Keratinocyte (primary cell): ENCODE results near the gene PBX4. TPM values are rescaled to one million over a fixed set of nuclear protein-coding genes. Genes with fewer than 3 reads are reported as not detected.

Source experiments
- DNase-seq: peaks from one replicate; pipeline ENCODE4 v3.0.0-alpha.2; 2011; ENCODE audit warnings: low read depth, missing footprints, low spot score
- FAIRE-seq: peaks from 2 replicates; lab custom pipeline; 2011; peaks lifted over from hg19 to GRCh38; lab: Jason Lieb, UNC
- H2AFZ ChIP-seq: 2 replicates; pipeline ENCODE4 v1.6.0; 2012; ENCODE audit warnings: low read length, control low read depth, inconsistent platforms; ENCODE audit not compliant: control insufficient read depth
- H3K27ac ChIP-seq: 2 replicates; pipeline ENCODE4 v1.5.1; 2011; ENCODE audit warnings: low read length; ENCODE audit not compliant: control insufficient read depth, insufficient read depth
- H3K27me3 ChIP-seq: 3 replicates; pipeline ENCODE4 v1.6.0; 2011; ENCODE audit warnings: low read length; ENCODE audit not compliant: control insufficient read depth, insufficient read depth; ENCODE audit errors: extremely low read depth
- H3K36me3 ChIP-seq, 2 experiments: 2 replicates in 1 of 2; 3 replicates in 1 of 2; pipeline ENCODE4 v1.5.1; 2011; ENCODE audit warnings: low read length in 2 of 2, mild to moderate bottlenecking in 1 of 2; ENCODE audit not compliant: control insufficient read depth in 2 of 2, insufficient read depth in 2 of 2; ENCODE audit errors: extremely low read depth in 1 of 2
- H3K4me1 ChIP-seq: 3 replicates; pipeline ENCODE4 v1.5.1; 2011; ENCODE audit warnings: low read length; ENCODE audit not compliant: control insufficient read depth, insufficient read depth; ENCODE audit errors: extremely low read depth
- H3K4me2 ChIP-seq: 3 replicates; pipeline ENCODE4 v1.6.0; 2011; ENCODE audit warnings: low read depth, low read length; ENCODE audit not compliant: control insufficient read depth, insufficient read depth; ENCODE audit errors: extremely low read depth
- H3K4me3 ChIP-seq, 3 experiments: fragments of 200-600 bp in 1 of 3; sonication (generic) in 1 of 3; 2 replicates in 2 of 3; 3 replicates in 1 of 3; pipeline ENCODE4 v1.5.1; 2011 to 2016; ENCODE audit warnings: low read length in 3 of 3, mild to moderate bottlenecking in 3 of 3, control low read depth in 2 of 3, inconsistent platforms in 1 of 3, low read depth in 1 of 3, mixed read lengths in 1 of 3, mixed run types in 1 of 3, moderate library complexity in 1 of 3; ENCODE audit not compliant: control insufficient read depth in 2 of 3, insufficient read depth in 2 of 3; ENCODE audit errors: extremely low read depth in 1 of 3
- H3K79me2 ChIP-seq: 2 replicates; pipeline ENCODE4 v1.6.0; 2012; ENCODE audit warnings: low read length; ENCODE audit not compliant: control insufficient read depth, insufficient read depth
- H3K9ac ChIP-seq: 3 replicates; pipeline ENCODE4 v1.6.0; 2011; ENCODE audit warnings: low read length; ENCODE audit not compliant: control insufficient read depth, insufficient read depth; ENCODE audit errors: extremely low read depth
- H3K9me1 ChIP-seq: 3 replicates; pipeline ENCODE4 v1.6.0; 2011; ENCODE audit warnings: low read length; ENCODE audit not compliant: control insufficient read depth, insufficient read depth; ENCODE audit errors: extremely low read depth
- H3K9me3 ChIP-seq: 2 replicates; pipeline ENCODE4 v1.5.1; 2012; ENCODE audit warnings: low read depth, low read length; ENCODE audit not compliant: control insufficient read depth
- H4K20me1 ChIP-seq: 3 replicates; pipeline ENCODE4 v1.6.0; 2011; ENCODE audit warnings: low read length; ENCODE audit not compliant: control insufficient read depth, insufficient read depth; ENCODE audit errors: extremely low read depth
- CTCF ChIP-seq, 3 experiments: IDR thresholded peaks in 1 of 3; conservative IDR thresholded peaks in 1 of 3; optimal IDR thresholded peaks in 1 of 3; 2 replicates in 2 of 3; 3 replicates in 1 of 3; pipeline versions ENCODE3 to v1.5.1; 2011; ENCODE audit warnings: low read length in 3 of 3, mild to moderate bottlenecking in 3 of 3, moderate library complexity in 2 of 3, control low read depth in 1 of 3, inconsistent platforms in 1 of 3; ENCODE audit not compliant: insufficient read depth in 2 of 3; ENCODE audit errors: extremely low read depth in 1 of 3
- EZH2 ChIP-seq: IDR thresholded peaks from one replicate; pipeline ENCODE4 v1.6.1; 2012; ENCODE audit warnings: inconsistent platforms, mild to moderate bottlenecking, low read length, moderate library complexity
- dilution Hi-C: fragments of 300-500 bp; cut with MboI; formaldehyde crosslinking; loops from one replicate; pipeline ENCODE4 v1.7.0; 2020; ENCODE audit warnings: low sequenced_read_pairs; ENCODE audit not compliant: extremely low pct_ligation_motif_present
- polyA plus RNA-seq, 5 experiments: library from polyadenylated mRNA; depleted of rRNA in 3 of 5; stranded (reverse) in 3 of 5; stranded (forward) in 1 of 5; unstranded in 1 of 5; fragments of >200 nt; gene quantifications; 1 replicate in 1 of 5; 2 replicates in 3 of 5; 3 replicates in 1 of 5; pipeline versions ENCODE4 v1.2.1 to v1.2.3, GENCODE V29; 2011 to 2012; ENCODE audit warnings: missing spikeins in 2 of 5, low read depth in 1 of 5, low replicate concordance in 1 of 5

PBX4 gene
- polyA plus RNA-seq, 1 donor (not counting 4 experiments of a cell fraction or from before 2014, with no cell fraction given): 1.7 TPM

GRCh38 chr19:19661141-19661674 lies 42.7 kb upstream of the PBX4 start:
- TF ChIP-seq EZH2: no peak
- no peak for TF ChIP-seq CTCF (optimal IDR thresholded peaks at IDR 0.05 in 1 of 3, IDR thresholded peaks at IDR 0.05 in 1 of 3, conservative IDR thresholded peaks at IDR 0.05 in 1 of 3; ENCODE audit: extremely low read depth in 1 of 3, insufficient read depth in 2 of 3, low read length in 3 of 3)
- Histone ChIP-seq H3K27ac (no peak overlapping the region), H2AFZ (no peak overlapping the region), H3K79me2 (peaks cover 35% of the 10 kb centered on the region), H3K9me3 (no peaks in the 10 kb centered on the region), H3K36me3 (peaks cover 28 to 30% of the 10 kb centered on the region in 2 experiments), H4K20me1 (peaks cover 6% of the 10 kb centered on the region), H3K4me2 (peak overlapping the region; percentile 77), H3K4me3 (no peak overlapping the region), H3K27me3 (no peaks in the 10 kb centered on the region), H3K9ac (no peak overlapping the region), H3K9me1 (no peaks in the 10 kb centered on the region), H3K4me1 (peaks cover 16% of the 10 kb centered on the region)
- DNase-seq: no peak
- no peak for FAIRE-seq
- dilution Hi-C loops: no loop called here

DNA sequence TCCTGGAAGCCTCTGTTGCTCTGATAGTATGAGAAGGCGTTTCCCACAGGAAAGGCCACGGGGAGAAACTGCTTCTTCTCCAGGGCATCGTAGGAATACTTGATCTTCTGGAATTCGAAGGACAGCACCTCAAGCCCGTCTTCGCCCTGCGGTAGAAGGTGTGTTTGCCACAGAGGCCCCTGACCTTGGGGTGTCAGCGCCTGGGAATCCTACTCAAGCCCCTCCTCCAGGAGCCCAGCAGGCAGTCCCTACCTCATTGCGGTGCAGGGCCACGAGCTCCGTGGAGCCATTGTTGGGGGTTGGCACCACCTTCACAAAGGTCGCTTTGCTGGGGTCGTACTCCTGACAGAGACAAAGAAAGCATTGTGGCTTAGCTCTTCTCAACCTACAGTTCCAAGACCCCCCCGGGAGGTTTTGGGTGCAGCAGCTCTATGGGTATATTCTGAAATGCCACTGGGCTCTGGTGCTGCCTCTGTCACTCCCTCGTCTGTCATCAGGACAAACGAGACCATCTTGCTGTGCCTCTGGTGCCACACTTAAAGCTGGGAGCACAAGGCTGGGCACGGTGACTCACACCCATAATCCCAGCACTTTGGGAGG lies 41.3 kb upstream of the PBX4 start:
- no peak for TF ChIP-seq EZH2
- no peak for TF ChIP-seq CTCF (optimal IDR thresholded peaks at IDR 0.05 in 1 of 3, IDR thresholded peaks at IDR 0.05 in 1 of 3, conservative IDR thresholded peaks at IDR 0.05 in 1 of 3; ENCODE audit: extremely low read depth in 1 of 3, insufficient read depth in 2 of 3, low read length in 3 of 3)
- H3K9ac ChIP-seq: no peak overlapping the region
- H3K4me2 ChIP-seq: no peak overlapping the region
- no peak overlapping the region for H3K27ac ChIP-seq
- peaks cover 32 to 40% of the 10 kb centered on the region in 2 experiments for H3K36me3 ChIP-seq
- dilution Hi-C loops: no loop called here
- no peak overlapping the region for H3K4me3 ChIP-seq
- peaks cover 6% of the 10 kb centered on the region for H4K20me1 ChIP-seq
- H3K79me2 ChIP-seq: peaks cover 35% of the 10 kb centered on the region
- H3K9me3 ChIP-seq: no peaks in the 10 kb centered on the region
- H3K27me3 ChIP-seq: no peaks in the 10 kb centered on the region
- FAIRE-seq: no peak
- no peak overlapping the region for H2AFZ ChIP-seq
- no peak for DNase-seq
- H3K4me1 ChIP-seq: peaks cover 16% of the 10 kb centered on the region
- no peaks in the 10 kb centered on the region for H3K9me1 ChIP-seq
